HepG2 (cell line): ENCODE results near the gene PTMA. TPM values are rescaled to one million over a fixed set of nuclear protein-coding genes. Genes with fewer than 3 reads are reported as not detected.

Experiments
- BHLHE40 ChIP-seq: IDR thresholded peaks from 2 replicates; pipeline ENCODE4 v1.6.1; 2011; ENCODE audit warnings: low read length, improper control_type of control experiment
- CHD4 ChIP-seq: fragments of 200-600 bp; sonication (generic); IDR thresholded peaks from 2 replicates; pipeline ENCODE4 v1.7.0; 2017; ENCODE audit warnings: mild to moderate bottlenecking, low read length, borderline replicate concordance
- HMG20B ChIP-seq: conservative IDR thresholded peaks from 2 replicates; pipeline ENCODE4 v1.6.1; 2016; ENCODE audit warnings: missing genetic modification reagents, missing compliant biosample characterization
- KDM2A ChIP-seq: sonication (generic); formaldehyde crosslinking; IDR thresholded peaks from 2 replicates; pipeline ENCODE4 v1.4.0; 2020; ENCODE audit warnings: low read depth, missing genetic modification reagents, borderline replicate concordance
- KDM4B ChIP-seq: sonication (generic); formaldehyde crosslinking; IDR thresholded peaks from 2 replicates; pipeline ENCODE4 v1.4.0; 2020; ENCODE audit warnings: missing genetic modification reagents
- MYC ChIP-seq: sonication (generic); formaldehyde crosslinking; IDR thresholded peaks from 2 replicates; pipeline ENCODE4 v1.9.0; 2021; ENCODE audit warnings: missing genetic modification reagents, borderline replicate concordance
- SP5 ChIP-seq: IDR thresholded peaks from 2 replicates; pipeline ENCODE4 v1.6.1; 2016; ENCODE audit warnings: low read depth, borderline replicate concordance
- ZNF232 ChIP-seq: sonication (generic); formaldehyde crosslinking; IDR thresholded peaks from 2 replicates; pipeline ENCODE4 v1.4.0; 2020; ENCODE audit warnings: missing genetic modification reagents, borderline replicate concordance
- ZNF569 ChIP-seq: sonication (generic); formaldehyde crosslinking; IDR thresholded peaks from 2 replicates; pipeline ENCODE4 v1.5.0; 2020; ENCODE audit warnings: mild to moderate bottlenecking, missing genetic modification reagents, moderate library complexity, borderline replicate concordance
- ZNF589 ChIP-seq: sonication (generic); formaldehyde crosslinking; conservative IDR thresholded peaks from 2 replicates; pipeline ENCODE4 v1.8.0; 2022; ENCODE audit warnings: mild to moderate bottlenecking, moderate library complexity, missing genetic modification reagents
- ZNF782 ChIP-seq: sonication (generic); formaldehyde crosslinking; IDR thresholded peaks from 2 replicates; pipeline ENCODE4 v1.4.0; 2020; ENCODE audit warnings: missing genetic modification reagents, mild to moderate bottlenecking, borderline replicate concordance
- polyA plus RNA-seq, 8 experiments: library from polyadenylated mRNA; depleted of rRNA in 3 of 8; stranded (reverse) in 7 of 8; unstranded in 1 of 8; fragments of >200 nt; fragmentation: Illumina TruSeq in 4 of 8; extraction: Trizol in 4 of 8; gene quantifications; 2 replicates each; pipeline versions ENCODE4 v1.2.1 to v1.2.3, GENCODE V29; 2011 to 2016; ENCODE audit warnings: low read depth in 4 of 8, missing spikeins in 1 of 8, mixed read lengths in 1 of 8; ENCODE audit not compliant: insufficient read depth in 1 of 8
- total RNA-seq, 5 experiments: library from RNA; depleted of rRNA; stranded (reverse); fragments of >200 nt; fragmentation: Illumina TruSeq; extraction: Trizol; gene quantifications; 2 replicates each; pipeline ENCODE4 v1.2.3, GENCODE V29; 2016; ENCODE audit warnings: low read depth in 1 of 5
- TF ChIP-seq, protein P1 (sequence below): sonication (generic); formaldehyde crosslinking; IDR thresholded peaks from 2 replicates; pipeline ENCODE4 v1.8.0; 2022; ENCODE audit warnings: missing genetic modification reagents, mild to moderate bottlenecking, inconsistent platforms, borderline replicate concordance
- TF ChIP-seq, protein P2 (sequence below): sonication (generic); formaldehyde crosslinking; conservative IDR thresholded peaks from 2 replicates; pipeline ENCODE4 v1.4.0; 2020; ENCODE audit warnings: missing genetic modification reagents
- TF ChIP-seq, protein P3 (sequence below): IDR thresholded peaks from 2 replicates; pipeline ENCODE4 v1.6.1; 2016; ENCODE audit warnings: missing compliant biosample characterization, missing genetic modification reagents, borderline replicate concordance
- TF ChIP-seq, protein P4 (sequence below): sonication (generic); formaldehyde crosslinking; IDR thresholded peaks from 2 replicates; pipeline ENCODE4 v1.4.0; 2020; ENCODE audit warnings: mild to moderate bottlenecking, missing genetic modification reagents
- TF ChIP-seq, protein P5 (sequence below): sonication (generic); formaldehyde crosslinking; IDR thresholded peaks from 2 replicates; pipeline ENCODE4 v1.8.1; 2023; ENCODE audit warnings: mild to moderate bottlenecking, inconsistent platforms, moderate library complexity, missing genetic modification reagents, borderline replicate concordance
- TF ChIP-seq, protein P6 (sequence below): sonication (generic); formaldehyde crosslinking; IDR thresholded peaks from 2 replicates; pipeline ENCODE4 v1.4.0; 2020; ENCODE audit warnings: missing genetic modification reagents
- TF ChIP-seq, protein P7 (sequence below): sonication (generic); formaldehyde crosslinking; IDR thresholded peaks from 2 replicates; pipeline ENCODE4 v1.5.1; 2020; ENCODE audit warnings: mild to moderate bottlenecking, missing genetic modification reagents, moderate library complexity

Gene PTMA
- total and polyA plus RNA-seq, 2 of the 13 experiments (the other 11 are each of a cell fraction or from before 2014, with no cell fraction given) = 190 to 1,086 TPM

DNA sequence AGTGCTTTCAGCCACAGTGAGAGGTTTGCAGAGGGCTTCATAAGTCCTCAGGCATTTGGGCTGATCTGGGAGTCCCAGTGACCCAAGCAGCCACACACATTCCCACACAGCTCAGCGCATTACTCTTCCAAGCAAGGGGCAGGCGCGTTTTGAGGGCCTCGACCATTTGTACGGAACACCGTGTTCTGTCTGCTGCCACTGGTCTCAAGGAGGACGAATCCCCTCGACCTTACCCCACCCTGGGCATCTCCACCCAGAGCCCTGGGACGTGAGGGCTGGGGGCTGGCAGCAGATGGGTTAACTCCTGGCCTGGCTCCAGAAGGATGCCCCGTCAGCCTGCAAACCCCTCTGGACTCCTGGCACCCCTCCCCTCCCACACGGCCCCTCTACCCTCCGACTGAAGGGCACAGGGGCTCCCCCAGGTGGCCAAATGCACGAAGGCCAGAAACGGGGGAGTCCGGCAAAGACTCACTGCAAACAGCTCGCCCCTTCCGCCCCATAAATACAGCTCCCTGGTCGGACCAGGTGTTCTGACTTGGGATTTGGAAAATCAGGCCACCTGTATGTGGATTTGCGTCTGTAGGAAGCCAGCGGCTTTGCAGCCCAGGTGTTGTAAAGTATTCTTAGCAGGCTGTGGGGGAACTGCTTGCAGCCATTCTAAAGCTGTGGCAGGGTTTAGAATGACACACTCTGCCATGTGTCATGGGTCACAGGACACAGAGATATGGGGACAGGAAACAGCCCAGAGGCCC, 33.6 kb upstream of the PTMA start (continued):
- TF ChIP-seq, protein P1, sequence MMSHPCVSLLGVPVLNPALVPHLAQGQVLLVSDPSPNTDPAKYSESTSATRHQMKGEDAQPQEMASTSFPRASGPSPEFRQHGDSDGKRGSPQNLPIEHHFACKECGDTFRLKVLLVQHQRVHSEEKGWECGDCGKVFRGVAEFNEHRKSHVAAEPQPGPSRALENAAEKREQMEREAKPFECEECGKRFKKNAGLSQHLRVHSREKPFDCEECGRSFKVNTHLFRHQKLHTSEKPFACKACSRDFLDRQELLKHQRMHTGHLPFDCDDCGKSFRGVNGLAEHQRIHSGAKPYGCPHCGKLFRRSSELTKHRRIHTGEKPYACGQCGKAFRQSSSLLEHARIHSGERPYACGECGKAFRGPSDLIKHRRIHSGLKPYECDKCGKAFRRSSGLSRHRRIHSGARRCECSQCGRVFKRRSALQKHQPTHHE (CRISPR knock-in tag) = 0 out of 2 replicates have a peak, but pooled peaks have one; percentile 15
- TF ChIP-seq MYC (CRISPR knock-in tag) = 0 out of 2 replicates have a peak, but pooled peaks have one; percentile 30
- TF ChIP-seq, protein P2, sequence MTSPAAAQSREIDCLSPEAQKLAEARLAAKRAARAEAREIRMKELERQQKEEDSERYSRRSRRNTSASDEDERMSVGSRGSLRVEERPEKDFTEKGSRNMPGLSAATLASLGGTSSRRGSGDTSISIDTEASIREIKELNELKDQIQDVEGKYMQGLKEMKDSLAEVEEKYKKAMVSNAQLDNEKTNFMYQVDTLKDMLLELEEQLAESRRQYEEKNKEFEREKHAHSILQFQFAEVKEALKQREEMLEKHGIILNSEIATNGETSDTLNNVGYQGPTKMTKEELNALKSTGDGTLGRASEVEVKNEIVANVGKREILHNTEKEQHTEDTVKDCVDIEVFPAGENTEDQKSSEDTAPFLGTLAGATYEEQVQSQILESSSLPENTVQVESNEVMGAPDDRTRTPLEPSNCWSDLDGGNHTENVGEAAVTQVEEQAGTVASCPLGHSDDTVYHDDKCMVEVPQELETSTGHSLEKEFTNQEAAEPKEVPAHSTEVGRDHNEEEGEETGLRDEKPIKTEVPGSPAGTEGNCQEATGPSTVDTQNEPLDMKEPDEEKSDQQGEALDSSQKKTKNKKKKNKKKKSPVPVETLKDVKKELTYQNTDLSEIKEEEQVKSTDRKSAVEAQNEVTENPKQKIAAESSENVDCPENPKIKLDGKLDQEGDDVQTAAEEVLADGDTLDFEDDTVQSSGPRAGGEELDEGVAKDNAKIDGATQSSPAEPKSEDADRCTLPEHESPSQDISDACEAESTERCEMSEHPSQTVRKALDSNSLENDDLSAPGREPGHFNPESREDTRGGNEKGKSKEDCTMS (CRISPR knock-in tag) = no peak
- TF ChIP-seq HMG20B = 0 out of 2 replicates have a peak, but pooled peaks have one; percentile 40
- TF ChIP-seq KDM2A = no peak
- TF ChIP-seq ZNF589 (CRISPR knock-in tag) = no peak
- TF ChIP-seq ZNF569 (CRISPR knock-in tag) = no peak
- TF ChIP-seq, protein P3, sequence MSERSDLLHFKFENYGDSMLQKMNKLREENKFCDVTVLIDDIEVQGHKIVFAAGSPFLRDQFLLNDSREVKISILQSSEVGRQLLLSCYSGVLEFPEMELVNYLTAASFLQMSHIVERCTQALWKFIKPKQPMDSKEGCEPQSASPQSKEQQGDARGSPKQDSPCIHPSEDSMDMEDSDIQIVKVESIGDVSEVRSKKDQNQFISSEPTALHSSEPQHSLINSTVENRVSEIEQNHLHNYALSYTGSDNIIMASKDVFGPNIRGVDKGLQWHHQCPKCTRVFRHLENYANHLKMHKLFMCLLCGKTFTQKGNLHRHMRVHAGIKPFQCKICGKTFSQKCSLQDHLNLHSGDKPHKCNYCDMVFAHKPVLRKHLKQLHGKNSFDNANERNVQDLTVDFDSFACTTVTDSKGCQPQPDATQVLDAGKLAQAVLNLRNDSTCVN (CRISPR knock-in tag) = no peak
- no peak for TF ChIP-seq ZNF232
- TF ChIP-seq, protein P4, sequence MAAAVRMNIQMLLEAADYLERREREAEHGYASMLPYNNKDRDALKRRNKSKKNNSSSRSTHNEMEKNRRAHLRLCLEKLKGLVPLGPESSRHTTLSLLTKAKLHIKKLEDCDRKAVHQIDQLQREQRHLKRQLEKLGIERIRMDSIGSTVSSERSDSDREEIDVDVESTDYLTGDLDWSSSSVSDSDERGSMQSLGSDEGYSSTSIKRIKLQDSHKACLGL = no peak
- no peak for TF ChIP-seq ZNF782 (CRISPR knock-in tag)
- TF ChIP-seq, protein P5, sequence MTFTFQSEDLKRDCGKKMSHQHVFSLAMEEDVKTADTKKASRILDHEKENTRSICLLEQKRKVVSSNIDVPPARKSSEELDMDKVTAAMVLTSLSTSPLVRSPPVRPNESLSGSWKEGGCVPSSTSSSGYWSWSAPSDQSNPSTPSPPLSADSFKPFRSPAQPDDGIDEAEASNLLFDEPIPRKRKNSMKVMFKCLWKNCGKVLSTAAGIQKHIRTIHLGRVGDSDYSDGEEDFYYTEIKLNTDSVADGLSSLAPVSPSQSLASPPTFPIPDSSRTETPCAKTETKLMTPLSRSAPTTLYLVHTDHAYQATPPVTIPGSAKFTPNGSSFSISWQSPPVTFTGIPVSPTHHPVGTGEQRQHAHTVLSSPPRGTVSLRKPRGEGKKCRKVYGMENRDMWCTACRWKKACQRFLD (CRISPR knock-in tag) = peak; percentile 69; the same call in 1 of the 2 replicates
- no peak for TF ChIP-seq SP5 (CRISPR knock-in tag)
- TF ChIP-seq, protein P6, sequence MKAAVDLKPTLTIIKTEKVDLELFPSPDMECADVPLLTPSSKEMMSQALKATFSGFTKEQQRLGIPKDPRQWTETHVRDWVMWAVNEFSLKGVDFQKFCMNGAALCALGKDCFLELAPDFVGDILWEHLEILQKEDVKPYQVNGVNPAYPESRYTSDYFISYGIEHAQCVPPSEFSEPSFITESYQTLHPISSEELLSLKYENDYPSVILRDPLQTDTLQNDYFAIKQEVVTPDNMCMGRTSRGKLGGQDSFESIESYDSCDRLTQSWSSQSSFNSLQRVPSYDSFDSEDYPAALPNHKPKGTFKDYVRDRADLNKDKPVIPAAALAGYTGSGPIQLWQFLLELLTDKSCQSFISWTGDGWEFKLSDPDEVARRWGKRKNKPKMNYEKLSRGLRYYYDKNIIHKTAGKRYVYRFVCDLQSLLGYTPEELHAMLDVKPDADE (CRISPR knock-in tag) = no peak
- TF ChIP-seq, protein P7, sequence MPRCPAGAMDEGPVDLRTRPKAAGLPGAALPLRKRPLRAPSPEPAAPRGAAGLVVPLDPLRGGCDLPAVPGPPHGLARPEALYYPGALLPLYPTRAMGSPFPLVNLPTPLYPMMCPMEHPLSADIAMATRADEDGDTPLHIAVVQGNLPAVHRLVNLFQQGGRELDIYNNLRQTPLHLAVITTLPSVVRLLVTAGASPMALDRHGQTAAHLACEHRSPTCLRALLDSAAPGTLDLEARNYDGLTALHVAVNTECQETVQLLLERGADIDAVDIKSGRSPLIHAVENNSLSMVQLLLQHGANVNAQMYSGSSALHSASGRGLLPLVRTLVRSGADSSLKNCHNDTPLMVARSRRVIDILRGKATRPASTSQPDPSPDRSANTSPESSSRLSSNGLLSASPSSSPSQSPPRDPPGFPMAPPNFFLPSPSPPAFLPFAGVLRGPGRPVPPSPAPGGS = no peak
- 0 out of 2 replicates have a peak, but pooled peaks have one; percentile 16 for TF ChIP-seq BHLHE40
- no peak for TF ChIP-seq KDM4B (CRISPR knock-in tag)
- TF ChIP-seq CHD4 = no peak
